Measurements from ENCODE around the gene THAP8. TPM values are rescaled to one million over a fixed set of nuclear protein-coding genes. Genes with fewer than 3 reads are reported as not detected.

THAP8 gene
- total and polyA plus RNA-seq, 2 donors (not counting 3 experiments of a cell fraction or from before 2014, with no cell fraction given), result 2.9 to 6.6 TPM

DNA sequence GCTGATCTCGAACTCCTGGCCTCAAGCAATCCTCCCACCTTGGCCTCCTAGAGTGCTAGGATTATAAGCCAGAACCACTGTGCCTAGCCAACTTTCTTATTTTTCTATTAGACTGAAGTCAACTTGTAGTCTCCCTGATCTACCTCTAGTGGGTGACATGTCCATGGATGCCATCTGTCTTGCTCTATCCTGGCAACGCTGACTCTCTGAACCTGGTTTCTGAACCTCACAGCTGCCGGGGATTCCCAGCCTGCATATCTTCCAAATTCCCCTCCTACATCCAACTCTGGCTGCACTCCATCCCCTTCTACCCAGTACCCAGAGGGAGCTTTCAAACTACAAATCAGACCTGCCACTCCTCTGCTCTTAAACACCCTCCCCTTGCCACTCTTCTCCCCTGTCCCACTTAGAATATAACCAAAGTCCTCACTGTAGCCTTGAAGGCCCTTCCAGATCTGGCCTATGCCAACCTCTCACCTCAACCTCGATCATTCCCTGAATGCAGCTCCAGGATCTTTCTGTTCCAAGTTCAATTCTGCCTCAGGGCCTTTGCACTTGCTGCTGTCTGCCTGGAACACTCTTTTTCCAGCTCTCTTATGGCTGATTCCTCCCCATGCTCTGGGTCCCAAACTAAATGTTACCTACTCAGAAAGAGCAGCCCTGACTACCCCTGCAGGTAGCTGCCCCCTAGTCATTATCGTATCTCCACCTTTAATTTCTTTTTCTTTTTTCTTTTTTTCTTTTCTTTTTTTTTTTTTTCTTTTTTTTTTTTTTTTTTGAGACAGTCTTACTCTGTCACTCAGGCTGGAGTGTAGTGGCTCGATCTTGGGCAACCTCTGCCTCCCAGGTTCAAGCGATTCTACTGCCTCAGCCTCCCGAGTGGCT lies 23.6 kb downstream of the THAP8 start:
- dilution Hi-C loops (cut with MboI; ENCODE audit: extremely low pct_ligation_motif_present, low sequenced_read_pairs) (no loop called here), intact Hi-C loops (cut with micrococcal nuclease) (no loop called here)
- DNase-seq (ENCODE audit: low read depth, low spot score), result no peak
- ChIA-PET CTCF (interaction anchor here (1.1 to 1.3 kb wide), 2 partner anchors 16 to 23 kb away, joined by 3 to 5 read pairs; partner anchors contain the start of genes ALKBH6 and THAP8), POLR2A (no interaction called here)
- TF ChIP-seq, protein P1, sequence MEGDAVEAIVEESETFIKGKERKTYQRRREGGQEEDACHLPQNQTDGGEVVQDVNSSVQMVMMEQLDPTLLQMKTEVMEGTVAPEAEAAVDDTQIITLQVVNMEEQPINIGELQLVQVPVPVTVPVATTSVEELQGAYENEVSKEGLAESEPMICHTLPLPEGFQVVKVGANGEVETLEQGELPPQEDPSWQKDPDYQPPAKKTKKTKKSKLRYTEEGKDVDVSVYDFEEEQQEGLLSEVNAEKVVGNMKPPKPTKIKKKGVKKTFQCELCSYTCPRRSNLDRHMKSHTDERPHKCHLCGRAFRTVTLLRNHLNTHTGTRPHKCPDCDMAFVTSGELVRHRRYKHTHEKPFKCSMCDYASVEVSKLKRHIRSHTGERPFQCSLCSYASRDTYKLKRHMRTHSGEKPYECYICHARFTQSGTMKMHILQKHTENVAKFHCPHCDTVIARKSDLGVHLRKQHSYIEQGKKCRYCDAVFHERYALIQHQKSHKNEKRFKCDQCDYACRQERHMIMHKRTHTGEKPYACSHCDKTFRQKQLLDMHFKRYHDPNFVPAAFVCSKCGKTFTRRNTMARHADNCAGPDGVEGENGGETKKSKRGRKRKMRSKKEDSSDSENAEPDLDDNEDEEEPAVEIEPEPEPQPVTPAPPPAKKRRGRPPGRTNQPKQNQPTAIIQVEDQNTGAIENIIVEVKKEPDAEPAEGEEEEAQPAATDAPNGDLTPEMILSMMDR (IDR thresholded peaks at IDR 0.05; ENCODE audit: extremely low read depth in 1 of 2, insufficient read depth in 1 of 2, low read depth in 1 of 2, low read length in 2 of 2), result no peak
- FAIRE-seq, result no peak
- H3K9me1 ChIP-seq (replicated peaks; ENCODE audit: control insufficient read depth, extremely low read depth, insufficient read depth, low read length), result no peaks in the 10 kb centered on the region
- H3K4me3 ChIP-seq (replicated peaks in 1 of 3; ENCODE audit: insufficient read depth in 1 of 3, low read depth in 1 of 3, low read length in 3 of 3), result no peak overlapping the region
- peaks cover 6% of the 10 kb centered on the region for H3K4me1 ChIP-seq (ENCODE audit: control insufficient read depth, extremely low read depth, insufficient read depth, low read length)
- no peaks in the 10 kb centered on the region for H3K27me3 ChIP-seq (ENCODE audit: control insufficient read depth in 2 of 2, insufficient read depth in 2 of 2, low read length in 2 of 2)
- peaks cover 0 to 7% of the 10 kb centered on the region in 2 experiments for H3K36me3 ChIP-seq (ENCODE audit: control insufficient read depth in 2 of 2, extremely low read depth in 1 of 2, insufficient read depth in 2 of 2, low read length in 2 of 2)
- H3K9me3 ChIP-seq (replicated peaks; ENCODE audit: control insufficient read depth, insufficient read depth, low read length), result no peaks in the 10 kb centered on the region
- no peaks in the 10 kb centered on the region for H4K20me1 ChIP-seq (replicated peaks; ENCODE audit: control insufficient read depth, extremely low read depth, insufficient read depth, low read length)
- BruUV-seq (replicated peaks), result no TSS peak
- H3K9ac ChIP-seq (replicated peaks; ENCODE audit: extremely low read depth, insufficient read depth, low read length), result no peak overlapping the region
- no peak overlapping the region for H3K4me2 ChIP-seq (ENCODE audit: insufficient read depth, low read length)
- H3K79me2 ChIP-seq (ENCODE audit: control insufficient read depth, insufficient read depth, low read length), result no peaks in the 10 kb centered on the region
- no peak overlapping the region for H3K27ac ChIP-seq (ENCODE audit: insufficient read depth, low read depth, low read length)
- H2AFZ ChIP-seq (ENCODE audit: low read depth, low read length), result no peak overlapping the region

DNA sequence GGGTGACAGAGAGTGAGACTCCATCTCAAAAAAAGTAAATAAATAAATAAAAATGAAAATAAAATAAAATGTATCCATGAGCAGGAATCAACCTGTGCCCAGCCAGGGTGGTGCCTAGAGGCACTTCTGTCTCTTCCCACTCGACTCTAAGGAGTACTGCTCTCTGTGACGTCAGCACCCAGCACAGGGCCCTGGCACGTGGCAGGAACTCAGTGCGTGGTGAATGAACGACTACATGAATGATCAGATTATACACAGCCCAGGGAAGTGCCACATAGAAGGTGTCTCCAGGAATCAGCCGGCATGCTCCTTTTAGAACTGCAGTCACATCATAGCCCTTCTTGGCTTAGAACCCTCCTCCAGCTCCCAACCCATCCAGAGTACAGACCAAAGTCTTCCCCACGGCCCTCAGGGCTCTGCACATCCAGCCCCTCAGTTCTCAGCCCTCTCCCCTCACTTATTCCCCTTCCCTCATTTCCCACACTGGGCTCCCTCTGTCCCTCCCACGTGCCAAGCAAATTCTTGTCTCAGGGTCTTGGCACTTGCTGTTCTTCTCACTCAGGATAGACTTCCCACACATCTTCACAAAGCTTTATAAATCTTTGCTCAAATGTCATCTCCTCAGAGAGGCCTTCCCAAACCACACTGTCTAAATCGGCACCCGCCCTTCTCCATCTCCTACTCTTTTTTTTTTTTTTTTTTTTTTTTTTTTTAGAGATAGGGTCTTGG lies 25.6 kb downstream of the THAP8 start:
- CTCF ChIA-PET, result no interaction called here
- dilution Hi-C loops (cut with MboI; ENCODE audit: extremely low pct_ligation_motif_present, low sequenced_read_pairs), result no loop called here
- peaks cover 6% of the 10 kb centered on the region for H3K4me1 ChIP-seq (ENCODE audit: control insufficient read depth, extremely low read depth, insufficient read depth, low read length)
- BruUV-seq (replicated peaks), result no TSS peak
- H3K27me3 ChIP-seq (ENCODE audit: control insufficient read depth in 2 of 2, insufficient read depth in 2 of 2, low read length in 2 of 2), result no peaks in the 10 kb centered on the region
- TF ChIP-seq GATA2 (IDR thresholded peaks at IDR 0.05; ENCODE audit: insufficient read depth, insufficient read length, low read depth, low read length), result no peak
- no peak for TF ChIP-seq MYC (IDR thresholded peaks at IDR 0.05; ENCODE audit: low read depth, low read length)
- no peak for TF ChIP-seq POLR2AphosphoS5 (IDR thresholded peaks at IDR 0.05; ENCODE audit: insufficient read depth, low read depth, low read length)
- no peak for TF ChIP-seq POLR2A (IDR thresholded peaks at IDR 0.05; ENCODE audit: low read depth, low read length)
- no peak overlapping the region for H2AFZ ChIP-seq (ENCODE audit: low read depth, low read length)
- H3K9me1 ChIP-seq (replicated peaks; ENCODE audit: control insufficient read depth, extremely low read depth, insufficient read depth, low read length), result no peaks in the 10 kb centered on the region
- POLR2A ChIA-PET, result interaction anchor here (0.7 kb wide), 1 partner anchor 30 kb away, joined by 4 read pairs; no protein-coding TSS in a partner anchor
- FAIRE-seq (no peak), DNase-seq (ENCODE audit: low read depth, low spot score) (no peak)
- no peak overlapping the region for H3K4me2 ChIP-seq (ENCODE audit: insufficient read depth, low read length)
- H3K9me3 ChIP-seq (replicated peaks; ENCODE audit: control insufficient read depth, insufficient read depth, low read length), result no peaks in the 10 kb centered on the region
- H3K9ac ChIP-seq (replicated peaks; ENCODE audit: extremely low read depth, insufficient read depth, low read length), result no peak overlapping the region
- no peak overlapping the region for H3K27ac ChIP-seq (ENCODE audit: insufficient read depth, low read depth, low read length)
- peaks cover 0 to 10% of the 10 kb centered on the region in 2 experiments for H3K36me3 ChIP-seq (ENCODE audit: control insufficient read depth in 2 of 2, extremely low read depth in 1 of 2, insufficient read depth in 2 of 2, low read length in 2 of 2)
- H3K4me3 ChIP-seq (replicated peaks in 1 of 3; ENCODE audit: insufficient read depth in 1 of 3, low read depth in 1 of 3, low read length in 3 of 3), result no peak overlapping the region
- H3K79me2 ChIP-seq (ENCODE audit: control insufficient read depth, insufficient read depth, low read length), result no peaks in the 10 kb centered on the region
- H4K20me1 ChIP-seq (replicated peaks; ENCODE audit: control insufficient read depth, extremely low read depth, insufficient read depth, low read length), result no peaks in the 10 kb centered on the region
- intact Hi-C loops (cut with micrococcal nuclease), result no loop called here
